Uterus (tissue), 2 donors: ENCODE data around the gene NUTM2E.
"Not testable (repeated sequence)": the region's sequence is repeated elsewhere in the genome, so short reads cannot be mapped to it uniquely, and the experiment has no call there.

Experiments used
- CTCF ChIP-seq, 4 experiments: fragments of 200-600 bp in 2 of 4; fragments of 450-650 bp in 2 of 4; sonication (generic) in 2 of 4; IDR thresholded peaks; one replicate each; pipeline ENCODE4 v1.5.1; 2016 to 2019; ENCODE audit warnings: antibody characterized with exemption in 4 of 4, mild to moderate bottlenecking in 2 of 4, moderate library complexity in 1 of 4
- POLR2A ChIP-seq, 2 donors: fragments of 450-650 bp; IDR thresholded peaks; one replicate each; pipeline ENCODE4 v1.6.1; 2016; ENCODE audit warnings: antibody characterized with exemption in 2 of 2, mild to moderate bottlenecking in 1 of 2, moderate library complexity in 1 of 2

GRCh38 chr10:79779310-79779938, 47.1 kb upstream of the NUTM2E start:
- peak in 3 of 4 experiments; percentile 39 to 58 (median 44) for TF ChIP-seq CTCF (IDR thresholded peaks at IDR 0.05)
- TF ChIP-seq POLR2A (IDR thresholded peaks at IDR 0.05): not testable (repeated sequence)
